ENCODE results near the gene GPR75. TPM values are rescaled to one million over a fixed set of nuclear protein-coding genes. Genes with fewer than 3 reads are reported as not detected.

The GPR75 gene
- total RNA-seq: 0.52 and 1.5 TPM in 2 replicates

- no peak for TF ChIP-seq CTCF (conservative IDR thresholded peaks at IDR 0.05; ENCODE audit: low read depth, low read length)
- no peak for DNase-seq (ENCODE audit: low read depth)
- peak within 1 kb of the TSS; percentile 50 for H3K4me3 ChIP-seq (ENCODE audit: low read depth, low read length)
These were observed at the start of gene GPR75 for GRCh38 chr2:53859206-53860181. GPR75 (minus strand) TSS chr2:53859967; CDS start chr2:53854756, 5,211 bp downstream.

DNA sequence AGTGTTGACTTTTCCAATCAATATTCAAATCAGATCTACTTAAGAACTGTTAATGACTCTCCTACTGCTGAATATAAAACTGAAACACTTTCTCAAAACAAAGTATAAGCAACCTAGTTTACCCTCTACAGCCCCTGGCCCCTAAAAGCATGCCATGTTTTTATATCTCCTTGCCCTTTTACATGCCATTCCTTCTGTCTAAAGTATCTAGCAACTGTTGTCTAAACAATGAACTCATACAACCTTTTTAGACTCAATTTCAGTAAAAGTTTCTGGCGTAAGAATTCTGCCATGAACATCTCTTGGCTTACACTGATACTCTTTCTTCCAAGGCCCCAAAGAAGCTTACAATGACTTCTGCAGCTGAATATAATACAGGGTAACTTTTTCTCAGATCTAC, 47.8 kb upstream of the GPR75 start:
- no peak for TF ChIP-seq CTCF (conservative IDR thresholded peaks at IDR 0.05; ENCODE audit: low read depth, low read length)
- DNase-seq (ENCODE audit: low read depth): no peak
- H3K4me3 ChIP-seq (ENCODE audit: low read depth, low read length): no peak overlapping the region

DNA sequence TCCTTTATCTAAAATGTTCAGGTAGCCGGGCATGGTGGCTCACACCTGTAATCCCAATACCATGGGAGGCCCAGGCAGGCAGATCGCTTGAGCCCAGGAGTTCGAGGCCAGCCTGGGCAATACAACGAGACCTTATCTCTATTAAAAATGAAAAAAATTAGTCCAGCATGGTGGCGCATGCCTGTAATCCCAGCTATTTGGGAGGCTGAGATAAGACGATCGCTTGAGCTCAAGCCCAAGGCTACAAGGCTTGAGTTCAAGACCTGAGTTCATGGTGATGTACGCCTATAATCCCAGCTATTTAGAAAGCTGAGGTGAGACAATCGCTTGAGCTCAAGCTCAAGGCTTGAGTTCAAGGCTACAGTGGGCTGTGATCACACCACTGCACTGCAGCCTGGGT, 45.6 kb upstream of the GPR75 start:
- no peak for TF ChIP-seq CTCF (conservative IDR thresholded peaks at IDR 0.05; ENCODE audit: low read depth, low read length)
- no peak overlapping the region for H3K4me3 ChIP-seq (ENCODE audit: low read depth, low read length)
- DNase-seq (ENCODE audit: low read depth): no peak

GRCh38 chr2:53903011-53903410, 43.2 kb upstream of the GPR75 start:
- DNase-seq (ENCODE audit: low read depth): no peak
- H3K4me3 ChIP-seq (ENCODE audit: low read depth, low read length): no peak overlapping the region
- no peak for TF ChIP-seq CTCF (conservative IDR thresholded peaks at IDR 0.05; ENCODE audit: low read depth, low read length)

- TF ChIP-seq CTCF (conservative IDR thresholded peaks at IDR 0.05; ENCODE audit: low read depth, low read length): no peak
- DNase-seq (ENCODE audit: low read depth): no peak
- H3K4me3 ChIP-seq (ENCODE audit: low read depth, low read length): no peak overlapping the region
These were observed 41.4 kb upstream of the GPR75 start for GRCh38 chr2:53901192-53901591.

DNA sequence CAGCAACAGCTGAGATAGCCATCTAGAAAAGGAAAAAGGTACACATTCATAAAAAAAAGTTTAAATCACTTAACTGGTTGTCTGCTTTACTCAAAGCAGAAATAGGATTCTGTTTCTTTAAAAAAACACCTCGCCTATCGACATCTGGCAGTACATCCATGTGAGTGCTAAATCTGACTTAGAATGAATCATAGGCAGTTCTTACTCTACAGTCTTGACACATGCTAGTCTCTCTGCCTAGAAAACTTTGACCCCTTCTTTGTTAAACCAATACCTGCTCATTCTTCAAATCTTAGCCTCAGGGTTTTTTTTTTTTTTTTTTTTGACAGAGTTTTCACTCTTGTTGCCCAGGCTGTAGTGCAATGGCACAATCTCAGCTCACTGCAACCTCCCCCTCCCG, 37.1 kb upstream of the GPR75 start:
- H3K4me3 ChIP-seq (ENCODE audit: low read depth, low read length): no peak overlapping the region
- peak; percentile 37 for DNase-seq (ENCODE audit: low read depth)
- TF ChIP-seq CTCF (conservative IDR thresholded peaks at IDR 0.05; ENCODE audit: low read depth, low read length): no peak

Data from epithelial cell of proximal tubule (primary cell).